ENCODE data around the gene DEDD. TPM values are rescaled to one million over a fixed set of nuclear protein-coding genes. Genes with fewer than 3 reads are reported as not detected.

DEDD gene
- total RNA-seq, 1 donor from 2014 or later = 40.3 TPM

DNA sequence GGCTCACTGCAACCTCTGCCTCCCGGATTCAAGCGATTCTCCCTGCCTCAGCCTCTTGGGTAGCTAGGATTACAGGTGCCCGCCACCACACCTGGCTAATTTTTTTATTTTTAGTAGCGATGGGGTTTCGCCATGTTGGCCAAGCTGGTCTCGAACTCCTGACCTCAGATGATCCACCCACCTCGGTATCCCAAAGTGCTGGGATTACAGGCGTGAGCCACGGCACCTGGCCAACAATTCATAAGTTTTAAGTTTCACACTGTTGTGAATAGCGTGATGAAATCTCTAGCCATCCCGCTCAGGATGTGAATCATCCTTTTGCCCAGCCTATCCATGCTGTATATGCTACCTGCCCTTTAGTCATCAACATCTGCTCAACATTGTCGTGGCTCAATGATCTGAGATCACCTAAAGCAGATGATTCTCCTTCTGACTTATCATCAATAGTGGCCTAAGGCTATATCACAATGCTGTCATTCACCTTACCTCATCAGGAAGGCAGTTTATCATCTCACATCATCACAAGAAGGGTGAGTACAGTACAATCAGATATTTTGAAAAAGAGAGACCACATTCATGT lies 17.2 kb downstream of the DEDD start:
- Mint-ChIP-seq H3K27me3 (ENCODE audit: low read depth) (no peaks in the 10 kb centered on the region), H3K9me3 (no peaks in the 10 kb centered on the region), H3K36me3 (ENCODE audit: low read depth) (peaks cover 53% of the 10 kb centered on the region), H3K4me3 (ENCODE audit: low read depth) (peak overlapping the region; percentile 93), H3K4me1 (ENCODE audit: low read depth) (peaks cover 60% of the 10 kb centered on the region), H3K27ac (peak overlapping the region; percentile 56)
- DNase-seq (ENCODE audit: low spot score) = no peak
- intact Hi-C loops (cut with micrococcal nuclease) = loop anchor here (2.0 to 10.0 kb wide), 6 partner anchors 18 to 490 kb away; partner anchors contain the start of genes CD48, PPOX and USF1

DNA sequence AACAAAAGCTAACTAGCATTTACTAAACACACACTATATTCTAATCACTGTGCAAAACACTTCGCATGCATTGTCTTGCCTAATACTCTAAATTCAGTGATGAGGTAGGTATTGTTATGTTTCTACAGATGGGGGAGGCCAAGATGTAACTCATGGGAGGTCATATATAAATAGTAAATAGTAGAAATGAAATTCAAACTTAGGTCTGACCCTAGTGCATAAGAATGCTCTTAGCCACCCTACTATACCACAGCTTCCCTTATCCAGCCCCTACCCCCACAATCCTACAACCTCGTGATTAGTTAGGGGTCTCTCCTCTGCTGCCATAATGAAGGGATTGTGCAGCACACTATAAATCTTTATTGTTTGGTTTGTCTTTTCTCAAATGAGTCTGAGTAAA lies 17.9 kb downstream of the DEDD start:
- Mint-ChIP-seq H3K4me3 (ENCODE audit: low read depth) (no peak overlapping the region), H3K27ac (peak overlapping the region; percentile 3), H3K27me3 (ENCODE audit: low read depth) (no peaks in the 10 kb centered on the region), H3K9me3 (no peaks in the 10 kb centered on the region), H3K36me3 (ENCODE audit: low read depth) (peaks cover 46% of the 10 kb centered on the region), H3K4me1 (ENCODE audit: low read depth) (peaks cover 55% of the 10 kb centered on the region)
- no peak for DNase-seq (ENCODE audit: low spot score)
- intact Hi-C loops (cut with micrococcal nuclease) = loop anchor here (2.0 to 10.0 kb wide), 4 partner anchors 18 to 490 kb away; partner anchors contain the start of gene CD48

DNA sequence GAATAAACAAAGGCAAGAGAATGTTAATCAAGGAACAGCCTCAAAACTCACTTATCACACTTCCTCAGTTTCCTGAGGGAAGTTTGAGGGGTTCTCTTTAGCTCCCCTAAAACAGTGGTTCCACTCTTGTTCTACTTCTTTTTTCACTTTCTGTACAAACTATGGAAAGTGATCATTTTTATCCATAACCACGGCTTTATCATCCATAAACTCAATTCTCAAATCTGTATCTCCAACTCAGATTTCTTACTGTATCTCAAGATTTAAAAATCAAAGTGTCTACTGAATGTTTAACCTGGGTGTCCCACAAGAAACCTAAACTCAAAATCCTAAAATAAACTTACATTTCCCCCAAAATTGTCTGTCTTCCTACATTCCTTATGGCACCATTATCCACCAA lies 18.6 kb downstream of the DEDD start:
- H3K27me3 Mint-ChIP-seq (ENCODE audit: low read depth) = no peaks in the 10 kb centered on the region
- peaks cover 47% of the 10 kb centered on the region for H3K36me3 Mint-ChIP-seq (ENCODE audit: low read depth)
- intact Hi-C loops (cut with micrococcal nuclease) = loop anchor here (2.0 to 10.0 kb wide), 4 partner anchors 17 to 489 kb away; partner anchors contain the start of gene CD48
- peaks cover 49% of the 10 kb centered on the region for H3K4me1 Mint-ChIP-seq (ENCODE audit: low read depth)
- H3K27ac Mint-ChIP-seq = peak overlapping the region; percentile 3
- H3K9me3 Mint-ChIP-seq = no peaks in the 10 kb centered on the region
- no peak overlapping the region for H3K4me3 Mint-ChIP-seq (ENCODE audit: low read depth)
- no peak for DNase-seq (ENCODE audit: low spot score)

DNA sequence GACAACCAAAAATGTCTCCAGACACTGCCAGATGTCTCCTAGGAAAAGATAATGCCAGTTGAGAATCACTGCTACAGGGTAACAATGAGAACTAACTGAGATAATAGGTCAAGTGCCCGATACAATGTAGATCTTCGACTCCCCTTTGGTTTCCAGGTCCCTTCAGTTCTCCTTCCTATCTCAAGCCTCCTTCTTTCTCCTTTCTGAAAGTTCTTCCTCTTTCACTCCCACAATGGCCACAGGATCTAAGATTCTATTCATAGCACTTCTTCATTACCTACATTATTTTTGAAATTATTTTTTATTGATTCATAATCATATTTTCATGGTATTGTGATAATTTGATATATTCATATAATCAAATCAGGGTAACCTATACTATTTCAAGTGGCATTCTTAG lies 20.9 kb downstream of the DEDD start:
- no peak overlapping the region for H3K4me3 Mint-ChIP-seq (ENCODE audit: low read depth)
- peaks cover 46% of the 10 kb centered on the region for H3K36me3 Mint-ChIP-seq (ENCODE audit: low read depth)
- intact Hi-C loops (cut with micrococcal nuclease) = loop anchor here (5.0 to 10.0 kb wide), 3 partner anchors 397 to 487 kb away; partner anchors contain the start of gene CD48
- H3K27me3 Mint-ChIP-seq (ENCODE audit: low read depth) = no peaks in the 10 kb centered on the region
- no peaks in the 10 kb centered on the region for H3K9me3 Mint-ChIP-seq
- DNase-seq (ENCODE audit: low spot score) = no peak
- H3K27ac Mint-ChIP-seq = peak overlapping the region; percentile 62
- peaks cover 43% of the 10 kb centered on the region for H3K4me1 Mint-ChIP-seq (ENCODE audit: low read depth)

DNA sequence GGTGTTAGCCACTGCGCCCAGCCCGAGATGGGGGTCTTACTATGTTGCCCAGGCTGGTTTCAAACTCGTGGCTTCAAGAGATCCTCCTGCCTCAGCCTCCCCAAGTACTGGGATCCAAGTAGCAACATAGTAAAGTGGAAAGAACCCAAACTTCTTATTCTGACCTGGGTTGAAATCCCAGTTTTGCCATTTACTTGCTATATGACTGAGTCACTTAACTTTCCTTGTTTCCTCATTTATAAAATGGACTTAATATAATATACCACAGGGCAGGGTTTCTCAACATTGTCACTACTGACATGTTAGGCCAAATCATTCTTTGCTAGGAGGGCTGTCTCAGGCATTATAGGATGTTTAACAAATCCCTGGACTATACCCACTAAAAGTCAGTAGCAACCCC lies 21.4 kb downstream of the DEDD start:
- peaks cover 40% of the 10 kb centered on the region for H3K4me1 Mint-ChIP-seq (ENCODE audit: low read depth)
- intact Hi-C loops (cut with micrococcal nuclease) = loop anchor here (5.0 to 10.0 kb wide), 3 partner anchors 396 to 486 kb away; partner anchors contain the start of gene CD48

DNA sequence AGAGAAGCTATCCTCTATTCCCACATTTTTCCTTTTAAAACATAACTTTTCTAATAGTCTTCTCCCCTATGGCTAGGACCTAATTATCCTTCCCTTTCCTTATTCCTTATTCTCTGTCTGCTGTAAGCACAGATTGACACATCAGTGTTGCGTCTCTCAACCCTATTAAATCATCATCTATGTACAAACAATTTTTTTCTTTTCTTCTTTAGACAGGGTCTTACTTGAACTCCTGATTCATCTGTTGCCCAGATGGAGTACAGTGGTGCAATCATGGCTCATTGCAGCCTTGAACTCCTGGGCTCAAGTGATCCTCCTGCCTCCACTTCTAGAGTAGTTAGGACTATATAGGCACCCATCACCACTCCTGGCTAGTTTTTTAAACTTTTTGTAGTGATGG lies 26.0 kb downstream of the DEDD start:
- no peak for DNase-seq (ENCODE audit: low spot score)
- intact Hi-C loops (cut with micrococcal nuclease) = no loop called here
- H3K9me3 Mint-ChIP-seq = no peaks in the 10 kb centered on the region
- H3K27me3 Mint-ChIP-seq (ENCODE audit: low read depth) = no peaks in the 10 kb centered on the region
- peaks cover 39% of the 10 kb centered on the region for H3K36me3 Mint-ChIP-seq (ENCODE audit: low read depth)
- no peak overlapping the region for H3K27ac Mint-ChIP-seq
- H3K4me3 Mint-ChIP-seq (ENCODE audit: low read depth) = no peak overlapping the region
- H3K4me1 Mint-ChIP-seq (ENCODE audit: low read depth) = peaks cover 14% of the 10 kb centered on the region

More for the DNA sequence above, 21.4 kb downstream of the DEDD start:
- Mint-ChIP-seq H3K36me3 (ENCODE audit: low read depth) (peaks cover 47% of the 10 kb centered on the region), H3K4me3 (ENCODE audit: low read depth) (no peak overlapping the region), H3K27me3 (ENCODE audit: low read depth) (no peaks in the 10 kb centered on the region), H3K9me3 (no peaks in the 10 kb centered on the region), H3K27ac (peak overlapping the region; percentile 62)
- no peak for DNase-seq (ENCODE audit: low spot score)

DNA sequence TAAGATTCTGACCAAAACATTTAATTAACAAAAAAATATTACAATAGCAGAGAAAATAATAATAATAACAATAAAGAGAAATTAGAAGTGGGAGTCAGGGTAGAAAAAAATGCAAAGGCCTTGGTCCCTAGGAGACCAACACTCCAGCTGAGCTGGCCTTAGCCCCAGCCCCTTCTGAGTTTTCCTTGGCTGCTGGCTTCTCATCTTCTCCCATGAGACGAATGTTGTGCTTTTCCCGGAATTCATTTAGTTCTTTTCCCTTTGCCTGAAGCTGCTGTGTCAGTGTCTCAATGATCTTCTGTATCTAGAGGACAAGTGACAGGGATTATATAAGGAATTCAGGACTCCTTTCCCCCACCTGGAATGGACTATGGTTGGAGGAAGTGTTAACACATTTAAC lies 31.9 kb downstream of the DEDD start:
- peaks cover 38% of the 10 kb centered on the region for H3K36me3 Mint-ChIP-seq (ENCODE audit: low read depth)
- no peak overlapping the region for H3K4me3 Mint-ChIP-seq (ENCODE audit: low read depth)
- intact Hi-C loops (cut with micrococcal nuclease) = no loop called here
- H3K27me3 Mint-ChIP-seq (ENCODE audit: low read depth) = no peaks in the 10 kb centered on the region
- peaks cover 35% of the 10 kb centered on the region for H3K4me1 Mint-ChIP-seq (ENCODE audit: low read depth)
- no peaks in the 10 kb centered on the region for H3K9me3 Mint-ChIP-seq
- H3K27ac Mint-ChIP-seq = no peak overlapping the region
- DNase-seq (ENCODE audit: low spot score) = no peak

DNA sequence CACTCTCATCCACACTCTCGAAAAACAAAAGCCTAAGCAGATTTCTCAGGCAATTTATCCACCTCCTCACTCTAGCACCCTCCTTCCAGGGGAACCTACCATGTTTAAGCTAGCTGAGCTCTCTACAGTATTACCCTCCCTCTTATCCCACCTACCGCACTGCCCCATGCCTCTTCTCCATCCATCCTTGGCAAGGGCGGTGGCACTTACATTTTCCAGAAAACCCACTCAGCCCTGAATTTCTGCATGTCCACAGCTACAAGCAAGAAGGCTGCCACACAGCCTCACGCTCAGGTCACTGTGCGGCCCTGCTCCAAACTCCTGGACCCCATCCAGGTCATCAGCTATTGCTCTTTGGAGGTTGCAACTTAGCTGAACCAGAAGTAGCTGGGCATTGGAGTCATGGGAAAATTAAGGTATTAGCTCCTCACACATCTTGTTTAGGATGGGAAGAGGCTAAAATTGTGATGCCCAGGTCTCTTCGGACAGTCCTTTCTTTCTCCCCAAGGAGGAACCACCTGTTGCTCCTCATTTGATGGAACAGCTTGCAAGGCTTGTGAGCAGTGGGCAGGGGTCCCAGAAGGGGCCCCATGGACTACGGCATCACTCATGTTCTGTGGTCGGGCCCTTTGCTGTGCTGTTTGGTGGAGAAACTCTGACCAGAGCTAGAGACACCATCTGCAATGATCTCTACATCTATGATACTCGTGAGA lies 33.2 kb downstream of the DEDD start:
- Mint-ChIP-seq H3K27ac (no peak overlapping the region), H3K36me3 (ENCODE audit: low read depth) (peaks cover 33% of the 10 kb centered on the region), H3K4me1 (ENCODE audit: low read depth) (peaks cover 35% of the 10 kb centered on the region), H3K9me3 (no peaks in the 10 kb centered on the region), H3K27me3 (ENCODE audit: low read depth) (no peaks in the 10 kb centered on the region), H3K4me3 (ENCODE audit: low read depth) (peak overlapping the region; percentile 64)
- DNase-seq (ENCODE audit: low spot score) = no peak
- intact Hi-C loops (cut with micrococcal nuclease) = loop anchor here (10.0 kb wide), 1 partner anchor 264 kb away; no protein-coding TSS in a partner anchor

DNA sequence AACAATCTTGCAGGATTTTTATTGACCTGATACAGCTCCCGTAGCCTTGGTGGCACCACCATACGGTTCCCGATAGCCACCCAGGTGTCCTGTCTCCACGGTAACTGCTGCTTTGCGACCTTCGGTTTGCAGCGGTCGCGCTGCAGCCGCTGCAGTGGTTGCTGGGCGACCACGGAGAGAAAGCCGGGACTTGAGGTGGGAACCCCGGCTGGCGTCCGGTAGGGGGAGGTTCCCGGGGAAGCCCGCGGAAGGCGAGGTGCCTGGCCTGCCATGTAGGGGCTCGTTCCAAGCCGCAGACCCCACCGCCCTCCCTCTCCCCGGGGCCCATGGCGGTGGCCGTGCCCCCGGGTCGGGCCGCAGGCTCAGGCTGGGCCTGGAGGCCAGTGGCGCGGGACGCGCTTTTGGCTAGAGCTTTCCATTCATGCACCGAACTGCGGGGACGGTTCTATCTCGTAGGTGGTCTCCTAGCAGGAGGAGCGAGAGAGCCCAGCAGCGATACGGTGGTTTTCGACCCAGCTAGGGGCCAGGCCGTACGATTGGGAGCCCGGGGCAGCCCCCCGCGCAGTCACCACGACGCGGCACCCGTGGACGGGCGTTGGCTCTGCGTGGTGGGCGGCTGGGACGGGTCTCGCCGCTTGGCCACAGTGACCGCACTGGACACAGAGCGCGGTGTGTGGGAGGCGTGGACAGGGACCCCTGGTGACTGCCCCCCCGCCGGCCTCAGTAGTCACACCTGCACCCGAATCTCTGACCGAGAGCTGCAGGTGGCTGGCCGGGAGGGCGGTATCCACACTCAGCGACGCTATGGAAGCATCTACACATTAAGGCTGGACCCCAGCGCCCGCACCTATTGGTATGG lies 34.0 kb downstream of the DEDD start, which contains the start of gene KLHDC9:
Gene KLHDC9, plus strand, starts transcription at position 152 of the 859 bp plus-strand sequence. Its CDS starts 175 bp downstream, at position 327.
- Mint-ChIP-seq H3K27ac (peak within 1 kb of the TSS; percentile 84), H3K36me3 (ENCODE audit: low read depth) (peaks cover 29% of the 10 kb centered on the region), H3K4me1 (ENCODE audit: low read depth) (peaks cover 36% of the 10 kb centered on the region), H3K27me3 (ENCODE audit: low read depth) (no peaks in the 10 kb centered on the region), H3K9me3 (no peaks in the 10 kb centered on the region), H3K4me3 (ENCODE audit: low read depth) (peak within 1 kb of the TSS; percentile 78)
- intact Hi-C loops (cut with micrococcal nuclease) = loop anchor here (1.0 to 10.0 kb wide), 2 partner anchors 55 to 264 kb away; partner anchors contain the start of gene UFC1
- DNase-seq (ENCODE audit: low spot score) = peak; percentile 63

DNA sequence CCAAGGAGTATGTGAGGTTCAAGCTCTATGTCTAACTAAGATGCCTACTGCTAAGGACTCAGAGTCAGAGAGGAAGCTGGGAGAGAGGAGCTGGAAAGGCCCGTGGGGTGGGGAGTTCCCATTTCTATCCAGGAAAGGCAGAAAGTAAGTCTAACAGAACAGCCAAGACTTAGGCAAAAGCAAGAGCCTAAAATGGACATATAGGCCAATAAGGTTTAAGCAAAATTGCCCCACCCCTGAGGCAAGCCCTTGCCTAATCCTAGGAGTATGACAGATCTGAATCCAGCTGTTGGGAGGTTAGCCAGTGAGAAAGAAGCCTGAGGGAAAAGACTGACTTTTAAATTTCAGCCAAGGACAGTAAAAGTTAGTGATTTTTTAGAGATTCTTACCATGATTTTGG lies 35.9 kb downstream of the DEDD start:
- Mint-ChIP-seq H3K36me3 (ENCODE audit: low read depth) (peaks cover 21% of the 10 kb centered on the region), H3K27ac (no peak overlapping the region), H3K9me3 (no peaks in the 10 kb centered on the region), H3K4me1 (ENCODE audit: low read depth) (peaks cover 52% of the 10 kb centered on the region), H3K4me3 (ENCODE audit: low read depth) (no peak overlapping the region), H3K27me3 (ENCODE audit: low read depth) (no peaks in the 10 kb centered on the region)
- DNase-seq (ENCODE audit: low spot score) = no peak
- intact Hi-C loops (cut with micrococcal nuclease) = loop anchor here (2.0 to 10.0 kb wide), 2 partner anchors 18 to 262 kb away; no protein-coding TSS in a partner anchor

DNA sequence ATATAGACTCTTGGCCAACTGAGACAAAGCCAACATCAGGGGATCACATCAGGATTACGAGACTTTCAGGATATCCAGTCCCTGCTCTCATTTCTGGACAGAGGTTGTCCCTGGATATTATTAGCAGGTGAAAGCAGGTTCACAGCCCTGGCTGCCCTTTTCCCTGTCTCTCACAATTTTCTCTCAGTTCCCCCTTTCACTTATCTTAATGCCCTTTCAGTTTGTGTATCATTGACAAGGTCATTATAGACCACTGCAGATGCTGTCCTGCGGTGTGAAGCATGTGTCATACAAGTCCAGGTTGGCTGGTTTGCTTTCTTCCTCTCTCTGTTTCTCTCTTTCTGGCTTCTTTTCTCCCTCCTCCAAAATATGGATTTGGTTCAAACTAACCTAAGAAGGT lies 36.5 kb downstream of the DEDD start:
- no peak overlapping the region for H3K27ac Mint-ChIP-seq
- H3K4me3 Mint-ChIP-seq (ENCODE audit: low read depth) = no peak overlapping the region
- intact Hi-C loops (cut with micrococcal nuclease) = loop anchor here (2.0 to 10.0 kb wide), 2 partner anchors 19 to 261 kb away; no protein-coding TSS in a partner anchor
- H3K9me3 Mint-ChIP-seq = no peaks in the 10 kb centered on the region
- DNase-seq (ENCODE audit: low spot score) = no peak
- H3K36me3 Mint-ChIP-seq (ENCODE audit: low read depth) = peaks cover 21% of the 10 kb centered on the region
- peaks cover 53% of the 10 kb centered on the region for H3K4me1 Mint-ChIP-seq (ENCODE audit: low read depth)
- no peaks in the 10 kb centered on the region for H3K27me3 Mint-ChIP-seq (ENCODE audit: low read depth)

DNA sequence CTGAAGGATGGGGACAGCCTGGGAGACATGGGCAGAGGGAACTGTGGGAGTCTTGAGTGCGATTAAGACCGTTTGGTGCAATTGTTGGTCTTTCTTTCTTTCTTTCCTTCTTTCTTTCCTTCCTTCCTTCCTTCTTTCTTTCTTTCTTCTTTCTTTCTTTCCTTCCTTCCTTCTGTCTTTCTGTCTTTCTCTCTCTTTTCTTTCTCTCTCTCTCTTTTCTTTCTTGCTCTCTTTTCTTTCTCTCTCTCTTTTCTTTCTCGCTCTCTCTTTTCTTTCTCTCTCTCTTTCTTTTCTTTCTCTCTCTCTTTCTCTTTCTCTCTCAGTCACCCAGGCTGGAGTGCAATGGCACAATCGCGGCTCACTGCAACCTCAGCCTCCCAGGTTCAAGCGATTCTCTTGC lies 37.2 kb downstream of the DEDD start:
- H3K9me3 Mint-ChIP-seq = no peaks in the 10 kb centered on the region
- intact Hi-C loops (cut with micrococcal nuclease) = loop anchor here (10.0 kb wide), 1 partner anchor 260 kb away; no protein-coding TSS in a partner anchor
- H3K27me3 Mint-ChIP-seq (ENCODE audit: low read depth) = no peaks in the 10 kb centered on the region
- no peak overlapping the region for H3K27ac Mint-ChIP-seq
- H3K36me3 Mint-ChIP-seq (ENCODE audit: low read depth) = peaks cover 14% of the 10 kb centered on the region
- no peak for DNase-seq (ENCODE audit: low spot score)
- peaks cover 59% of the 10 kb centered on the region for H3K4me1 Mint-ChIP-seq (ENCODE audit: low read depth)
- no peak overlapping the region for H3K4me3 Mint-ChIP-seq (ENCODE audit: low read depth)

Data from activated T-helper 2 cell treated with anti-CD3 and anti-CD28 coated beads, Interferon-gamma antibody, Interleukin-2, Interleukin-4, amounts not matched to agents 10 μg/mL and 5 μg/mL and 100 μg/mL, durations not matched to agents 14 hours and 24 hours and 36 hours (primary cell).